Muscle of back (tissue), 11 donors: ENCODE measurements around the gene KCNQ1OT1. TPM values are rescaled to one million over a fixed set of nuclear protein-coding genes. Genes with fewer than 3 reads are reported as not detected.

Source experiments
- DNase-seq, 3 donors: peaks; one replicate each; pipeline versions ENCODE4 v3.0.0 to v3.0.0-alpha.2; 2013
- polyA plus RNA-seq, 10 donors: library from polyadenylated mRNA; unstranded; fragments of 120-200 nt; gene quantifications; one replicate each; pipeline ENCODE4 v1.2.1, GENCODE V29; 2013; ENCODE audit not compliant: insufficient read length in 10 of 10

Gene KCNQ1OT1
- polyA plus RNA-seq, 10 donors, result 0.46 to 2.2 (median 0.86) TPM

GRCh38 chr11:2704356-2704755, 4.6 kb upstream of the KCNQ1OT1 start:
- DNase-seq, result no peak

GRCh38 chr11:2703363-2704141, 3.8 kb upstream of the KCNQ1OT1 start:
- DNase-seq, result peak in 1 of 3 donors; percentile 90

- peak in 2 of 3 donors; percentile 68 to 78 for DNase-seq
Measured at GRCh38 chr11:2702771-2703362, 3.1 kb upstream of the KCNQ1OT1 start.

- no peak for DNase-seq
Measured at GRCh38 chr11:2701898-2702434, 2.2 kb upstream of the KCNQ1OT1 start.

- no peak for DNase-seq
Measured at GRCh38 chr11:2701230-2701629, 1.4 kb upstream of the KCNQ1OT1 start.

- DNase-seq, result peak in 2 of 3 donors; percentile 64 to 79
Measured at GRCh38 chr11:2700415-2701211, 819 bp upstream of the KCNQ1OT1 start.

- peak in 1 of 3 donors; percentile 55 for DNase-seq
Measured at GRCh38 chr11:2699185-2699530, 636 bp downstream of the KCNQ1OT1 start.

- peak in 1 of 3 donors; percentile 30 for DNase-seq
Measured at GRCh38 chr11:2698386-2699184, 1.2 kb downstream of the KCNQ1OT1 start.

- no peak for DNase-seq
Measured at GRCh38 chr11:2697866-2698265, 1.9 kb downstream of the KCNQ1OT1 start.

- no peak for DNase-seq
Measured at GRCh38 chr11:2696455-2696854, 3.3 kb downstream of the KCNQ1OT1 start.

GRCh38 chr11:2694995-2695939, 4.5 kb downstream of the KCNQ1OT1 start:
- DNase-seq, result no peak

- no peak for DNase-seq
Measured at GRCh38 chr11:2694495-2694894, 5.3 kb downstream of the KCNQ1OT1 start.

GRCh38 chr11:2693271-2694261, 6.2 kb downstream of the KCNQ1OT1 start:
- no peak for DNase-seq

- DNase-seq, result no peak
Measured at GRCh38 chr11:2691991-2692875, 7.6 kb downstream of the KCNQ1OT1 start.

GRCh38 chr11:2691355-2691761, 8.4 kb downstream of the KCNQ1OT1 start:
- no peak for DNase-seq

- no peak for DNase-seq
Measured at GRCh38 chr11:2690596-2691354, 9.0 kb downstream of the KCNQ1OT1 start.
